ENCODE data around the gene TGFBR2. TPM values are rescaled to one million over a fixed set of nuclear protein-coding genes. Genes with fewer than 3 reads are reported as not detected.

Gene TGFBR2
- polyA plus RNA-seq, 4 donors = 6.0 to 77.5 (median 31.9) TPM

DNA sequence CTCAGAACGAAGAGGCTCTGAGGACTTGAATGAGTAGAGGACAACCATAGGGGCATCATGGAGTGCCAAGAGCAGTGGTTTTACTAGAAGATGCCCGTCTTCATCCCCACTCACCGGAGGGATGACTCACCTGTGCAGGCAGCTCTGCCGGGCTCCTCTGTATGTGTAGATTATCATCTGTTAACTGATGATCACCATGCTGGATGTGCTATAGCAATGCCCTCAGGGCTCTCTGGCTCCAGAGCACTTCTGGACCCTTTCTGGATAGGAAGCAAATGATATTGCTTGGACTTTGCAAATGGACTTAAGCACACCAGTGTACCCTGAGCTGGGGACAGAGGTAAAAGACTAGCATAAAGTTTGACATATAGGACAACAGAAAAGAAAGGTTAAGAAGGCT lies 10.2 kb upstream of the TGFBR2 start:
- peaks cover 3 to 14% (median 4%) of the 10 kb centered on the region in 3 donors for H3K4me1 ChIP-seq (ENCODE audit: control insufficient read depth in 3 of 3, insufficient read depth in 2 of 3, low read depth in 1 of 3, low read length in 2 of 3)
- H3K9me3 ChIP-seq (ENCODE audit: control insufficient read depth in 2 of 2, insufficient read depth in 1 of 2, low read depth in 1 of 2, low read length in 1 of 2) = peaks cover 0 to 11% of the 10 kb centered on the region in 2 donors
- no peaks in the 10 kb centered on the region for H3K36me3 ChIP-seq (ENCODE audit: control insufficient read depth in 3 of 3, insufficient read depth in 2 of 3, low read depth in 1 of 3, low read length in 3 of 3)
- H3K27ac ChIP-seq (ENCODE audit: low read depth in 1 of 3, low read length in 2 of 3) = peak overlapping the region in 1 of 3 donors; percentile 68
- DNase-seq (peak; percentile 35 to 66), FAIRE-seq (no peak)
- H3K27me3 ChIP-seq (ENCODE audit: control insufficient read depth in 3 of 3, insufficient read depth in 3 of 3, low read length in 3 of 3) = no peaks in the 10 kb centered on the region
- H3K4me3 ChIP-seq (ENCODE audit: low read depth in 1 of 3, low read length in 3 of 3) = no peak overlapping the region
- WGBS, 3 donors = 68 to 86% (median 76%) methylated on average over 4 of the region's 4 CpGs

DNA sequence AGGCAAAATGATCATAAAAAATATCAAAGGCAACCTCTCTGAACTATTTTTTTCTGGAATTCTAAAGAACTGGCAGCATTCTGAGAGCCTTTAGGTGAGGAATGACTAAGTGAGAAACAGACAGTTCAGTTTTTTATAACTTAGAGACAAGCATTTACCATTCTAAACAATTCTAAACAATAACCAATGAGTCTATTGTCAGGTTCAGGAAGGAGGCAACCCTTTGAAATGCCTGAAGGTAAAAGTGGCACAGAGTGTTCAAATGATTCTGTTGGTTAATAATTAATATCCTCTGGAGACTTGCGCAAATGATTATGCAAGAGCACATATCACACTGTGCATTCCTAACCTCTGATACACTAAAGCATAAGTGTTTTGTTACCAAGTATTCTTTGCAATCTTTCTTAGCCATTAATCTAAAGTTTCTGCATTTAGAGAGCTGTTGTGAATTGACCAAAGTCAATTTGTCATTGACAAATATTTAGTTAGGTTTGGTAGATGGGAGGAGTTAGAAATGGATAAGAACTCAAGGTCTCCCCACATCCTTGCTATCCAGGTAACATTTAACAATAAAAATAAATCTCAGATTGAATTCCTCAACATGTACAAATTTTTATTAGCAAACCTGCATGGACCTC lies 9.2 kb upstream of the TGFBR2 start:
- Histone ChIP-seq H3K27ac (ENCODE audit: low read depth in 1 of 3, low read length in 2 of 3) (peak overlapping the region in 1 of 3 donors; percentile 68), H3K4me1 (ENCODE audit: control insufficient read depth in 3 of 3, insufficient read depth in 2 of 3, low read depth in 1 of 3, low read length in 2 of 3) (peaks cover 3 to 14% (median 4%) of the 10 kb centered on the region in 3 donors), H3K9me3 (ENCODE audit: control insufficient read depth in 2 of 2, insufficient read depth in 1 of 2, low read depth in 1 of 2, low read length in 1 of 2) (peaks cover 0 to 7% of the 10 kb centered on the region in 2 donors), H3K27me3 (ENCODE audit: control insufficient read depth in 3 of 3, insufficient read depth in 3 of 3, low read length in 3 of 3) (no peaks in the 10 kb centered on the region), H3K4me3 (ENCODE audit: low read depth in 1 of 3, low read length in 3 of 3) (no peak overlapping the region), H3K36me3 (ENCODE audit: control insufficient read depth in 3 of 3, insufficient read depth in 2 of 3, low read depth in 1 of 3, low read length in 3 of 3) (no peaks in the 10 kb centered on the region)
- 19 to 60% (median 37%) methylated on average over 1 of the region's 1 CpG for WGBS, 3 donors
- DNase-seq (peak; percentile 93 to 95), FAIRE-seq (peak; percentile 96)

DNA sequence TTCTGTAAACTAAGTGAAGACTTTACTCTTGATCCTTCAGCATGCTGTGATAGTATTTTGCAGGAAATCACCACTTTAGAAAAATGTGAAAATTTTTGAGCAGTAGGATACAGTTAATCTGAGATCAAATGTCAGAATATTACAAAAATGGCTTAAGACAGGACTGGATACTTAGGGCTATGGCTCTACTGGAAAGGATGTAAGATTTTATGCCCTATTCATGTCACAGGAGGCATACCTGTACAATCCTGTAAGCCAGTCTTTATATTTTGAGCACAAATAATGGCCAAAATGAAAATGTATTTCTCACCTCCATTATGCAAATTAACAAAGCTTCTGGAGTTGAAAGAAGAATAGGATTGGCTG lies 8.6 kb upstream of the TGFBR2 start:
- H3K36me3 ChIP-seq (ENCODE audit: control insufficient read depth in 3 of 3, insufficient read depth in 2 of 3, low read depth in 1 of 3, low read length in 3 of 3) = no peaks in the 10 kb centered on the region
- peaks cover 3 to 14% (median 4%) of the 10 kb centered on the region in 3 donors for H3K4me1 ChIP-seq (ENCODE audit: control insufficient read depth in 3 of 3, insufficient read depth in 2 of 3, low read depth in 1 of 3, low read length in 2 of 3)
- H3K9me3 ChIP-seq (ENCODE audit: control insufficient read depth in 2 of 2, insufficient read depth in 1 of 2, low read depth in 1 of 2, low read length in 1 of 2) = peaks cover 0 to 7% of the 10 kb centered on the region in 2 donors
- H3K27me3 ChIP-seq (ENCODE audit: control insufficient read depth in 3 of 3, insufficient read depth in 3 of 3, low read length in 3 of 3) = no peaks in the 10 kb centered on the region
- no peak overlapping the region for H3K4me3 ChIP-seq (ENCODE audit: low read depth in 1 of 3, low read length in 3 of 3)
- peak overlapping the region in 2 of 3 donors; percentile 48 to 66 for H3K27ac ChIP-seq (ENCODE audit: low read depth in 1 of 3, low read length in 2 of 3)
- FAIRE-seq (no peak), DNase-seq (no peak)

DNA sequence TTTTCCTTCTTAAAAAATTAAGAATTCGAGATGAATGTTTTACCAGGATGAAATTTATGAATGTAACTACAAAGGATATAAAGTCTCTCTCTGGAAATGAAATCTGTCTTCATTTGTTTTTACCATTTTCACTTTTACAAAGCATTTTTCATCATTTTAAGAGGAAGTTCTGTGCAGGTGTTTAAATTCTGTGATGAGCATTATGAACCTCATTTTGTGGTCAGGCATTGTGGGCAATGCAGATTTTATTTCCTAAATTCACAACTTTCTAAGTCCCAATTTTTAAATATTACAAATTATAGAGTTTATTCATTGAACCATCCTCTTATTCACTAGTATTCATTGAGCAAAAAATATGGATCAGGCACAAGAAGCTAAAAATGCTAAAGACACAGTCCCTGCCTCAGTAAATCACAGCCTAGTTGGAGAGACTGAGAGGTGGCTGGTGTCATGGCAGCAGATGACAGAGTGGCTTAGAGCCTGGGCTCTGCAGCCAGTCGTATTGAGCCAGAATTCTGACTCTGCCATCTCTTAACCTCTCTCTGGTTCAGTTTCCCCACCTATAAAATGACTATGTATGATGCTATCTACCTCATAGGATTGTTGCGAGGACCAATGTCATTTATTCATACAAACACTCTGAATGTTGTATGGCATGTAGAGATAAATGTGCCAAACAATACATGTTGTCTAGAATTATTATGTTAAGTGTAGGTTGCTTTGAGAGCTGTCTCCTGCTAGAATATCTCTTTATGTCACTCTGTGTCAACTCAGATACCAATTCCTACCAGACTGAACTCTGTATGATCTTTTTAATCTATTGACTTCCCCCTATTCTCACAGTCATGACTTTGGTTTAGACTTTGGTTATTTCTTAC lies 7.5 kb upstream of the TGFBR2 start:
- Histone ChIP-seq H3K4me1 (ENCODE audit: control insufficient read depth in 3 of 3, insufficient read depth in 2 of 3, low read depth in 1 of 3, low read length in 2 of 3) (peaks cover 3 to 14% (median 4%) of the 10 kb centered on the region in 3 donors), H3K9me3 (ENCODE audit: control insufficient read depth in 2 of 2, insufficient read depth in 1 of 2, low read depth in 1 of 2, low read length in 1 of 2) (peaks cover 0 to 7% of the 10 kb centered on the region in 2 donors), H3K36me3 (ENCODE audit: control insufficient read depth in 3 of 3, insufficient read depth in 2 of 3, low read depth in 1 of 3, low read length in 3 of 3) (no peaks in the 10 kb centered on the region), H3K27ac (ENCODE audit: low read depth in 1 of 3, low read length in 2 of 3) (no peak overlapping the region), H3K4me3 (ENCODE audit: low read depth in 1 of 3, low read length in 3 of 3) (no peak overlapping the region), H3K27me3 (ENCODE audit: control insufficient read depth in 3 of 3, insufficient read depth in 3 of 3, low read length in 3 of 3) (no peaks in the 10 kb centered on the region)
- FAIRE-seq (no peak), DNase-seq (no peak)
- WGBS, 3 donors = 80 to 89% (median 88%) methylated on average over 3 of the region's 3 CpGs

DNA sequence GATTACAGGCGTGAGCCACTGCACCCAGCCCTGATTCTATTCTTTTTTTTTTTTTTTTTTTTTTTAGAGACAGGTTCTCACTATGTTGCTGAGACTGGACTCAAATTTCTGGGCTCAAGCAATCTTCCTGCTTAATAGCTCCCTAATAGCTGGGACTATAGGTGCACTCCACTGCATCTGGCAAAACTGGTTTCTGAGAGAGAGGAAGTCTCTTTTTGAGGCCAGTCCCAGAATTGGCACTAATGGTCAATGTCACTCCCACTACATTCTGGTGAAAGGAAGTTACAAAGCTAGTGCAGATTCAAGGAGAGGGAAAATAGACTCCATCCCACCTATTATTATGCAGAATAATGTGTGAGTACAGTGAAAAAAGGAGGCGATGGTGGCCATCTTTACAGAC lies 5.8 kb upstream of the TGFBR2 start:
- H3K27me3 ChIP-seq (ENCODE audit: control insufficient read depth in 3 of 3, insufficient read depth in 3 of 3, low read length in 3 of 3) = no peaks in the 10 kb centered on the region
- peaks cover 4 to 22% (median 13%) of the 10 kb centered on the region in 3 donors for H3K4me1 ChIP-seq (ENCODE audit: control insufficient read depth in 3 of 3, insufficient read depth in 2 of 3, low read depth in 1 of 3, low read length in 2 of 3)
- DNase-seq (no peak), FAIRE-seq (no peak)
- no peaks in the 10 kb centered on the region for H3K36me3 ChIP-seq (ENCODE audit: control insufficient read depth in 3 of 3, insufficient read depth in 2 of 3, low read depth in 1 of 3, low read length in 3 of 3)
- H3K9me3 ChIP-seq (ENCODE audit: control insufficient read depth in 2 of 2, insufficient read depth in 1 of 2, low read depth in 1 of 2, low read length in 1 of 2) = no peaks in the 10 kb centered on the region
- H3K4me3 ChIP-seq (ENCODE audit: low read depth in 1 of 3, low read length in 3 of 3) = no peak overlapping the region
- WGBS, 3 donors = 78 to 88% (median 81%) methylated on average over 2 of the region's 2 CpGs
- no peak overlapping the region for H3K27ac ChIP-seq (ENCODE audit: low read depth in 1 of 3, low read length in 2 of 3)

DNA sequence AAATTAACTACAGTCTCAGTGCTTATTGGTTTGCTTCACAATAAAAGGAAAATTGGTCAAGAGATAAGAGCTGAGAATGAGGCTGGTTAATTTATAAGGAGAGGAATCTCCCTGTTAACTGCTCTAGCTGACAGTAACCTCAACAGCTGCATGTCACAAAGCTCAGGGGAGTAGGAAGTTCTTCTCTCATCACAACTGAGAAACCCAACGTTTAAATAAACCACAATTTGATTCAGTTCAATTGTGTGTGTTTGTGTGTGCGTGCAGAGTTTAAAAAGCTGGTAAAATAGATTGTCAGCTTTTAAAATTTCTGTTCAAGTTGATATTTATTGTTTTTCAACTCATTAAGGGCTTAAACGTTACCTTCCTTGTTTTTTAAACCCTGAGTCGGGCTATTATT lies 3.5 kb upstream of the TGFBR2 start:
- WGBS, 3 donors = 66 to 74% (median 70%) methylated on average over 4 of the region's 4 CpGs
- Histone ChIP-seq H3K36me3 (ENCODE audit: control insufficient read depth in 3 of 3, insufficient read depth in 2 of 3, low read depth in 1 of 3, low read length in 3 of 3) (no peaks in the 10 kb centered on the region), H3K27me3 (ENCODE audit: control insufficient read depth in 3 of 3, insufficient read depth in 3 of 3, low read length in 3 of 3) (no peaks in the 10 kb centered on the region), H3K4me1 (ENCODE audit: control insufficient read depth in 3 of 3, insufficient read depth in 2 of 3, low read depth in 1 of 3, low read length in 2 of 3) (peaks cover 1 to 9% (median 9%) of the 10 kb centered on the region in 3 donors), H3K9me3 (ENCODE audit: control insufficient read depth in 2 of 2, insufficient read depth in 1 of 2, low read depth in 1 of 2, low read length in 1 of 2) (no peaks in the 10 kb centered on the region), H3K4me3 (ENCODE audit: low read depth in 1 of 3, low read length in 3 of 3) (no peak overlapping the region), H3K27ac (ENCODE audit: low read depth in 1 of 3, low read length in 2 of 3) (no peak overlapping the region)
- FAIRE-seq (no peak), DNase-seq (no peak)

DNA sequence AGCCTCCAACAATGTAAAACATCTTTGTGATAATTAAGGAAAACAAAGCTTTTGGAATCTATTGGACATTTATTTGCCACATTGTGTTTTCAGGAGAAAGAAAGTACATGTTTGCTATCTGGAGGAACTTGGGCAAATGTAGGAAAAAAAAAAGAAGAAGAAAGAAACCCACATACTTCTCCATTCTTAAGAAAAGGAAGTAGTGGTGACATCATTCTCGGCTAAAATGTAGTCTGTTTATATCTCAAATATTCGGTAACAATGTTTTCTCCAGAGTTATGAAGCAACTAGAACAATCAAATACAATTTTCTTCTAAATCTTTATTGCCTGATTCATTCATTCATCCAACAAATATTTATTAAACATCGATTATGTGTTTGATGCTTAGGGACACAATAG lies 2.3 kb upstream of the TGFBR2 start:
- H3K9me3 ChIP-seq (ENCODE audit: control insufficient read depth in 2 of 2, insufficient read depth in 1 of 2, low read depth in 1 of 2, low read length in 1 of 2) = no peaks in the 10 kb centered on the region
- no peak overlapping the region for H3K27ac ChIP-seq (ENCODE audit: low read depth in 1 of 3, low read length in 2 of 3)
- no peaks in the 10 kb centered on the region for H3K27me3 ChIP-seq (ENCODE audit: control insufficient read depth in 3 of 3, insufficient read depth in 3 of 3, low read length in 3 of 3)
- FAIRE-seq = no peak
- DNase-seq = no peak
- H3K4me1 ChIP-seq (ENCODE audit: control insufficient read depth in 3 of 3, insufficient read depth in 2 of 3, low read depth in 1 of 3, low read length in 2 of 3) = peaks cover 3 to 14% (median 13%) of the 10 kb centered on the region in 3 donors
- H3K4me3 ChIP-seq (ENCODE audit: low read depth in 1 of 3, low read length in 3 of 3) = no peak overlapping the region
- WGBS, 3 donors = 50 to 83% (median 71%) methylated on average over 3 of the region's 3 CpGs
- no peaks in the 10 kb centered on the region for H3K36me3 ChIP-seq (ENCODE audit: control insufficient read depth in 3 of 3, insufficient read depth in 2 of 3, low read depth in 1 of 3, low read length in 3 of 3)

DNA sequence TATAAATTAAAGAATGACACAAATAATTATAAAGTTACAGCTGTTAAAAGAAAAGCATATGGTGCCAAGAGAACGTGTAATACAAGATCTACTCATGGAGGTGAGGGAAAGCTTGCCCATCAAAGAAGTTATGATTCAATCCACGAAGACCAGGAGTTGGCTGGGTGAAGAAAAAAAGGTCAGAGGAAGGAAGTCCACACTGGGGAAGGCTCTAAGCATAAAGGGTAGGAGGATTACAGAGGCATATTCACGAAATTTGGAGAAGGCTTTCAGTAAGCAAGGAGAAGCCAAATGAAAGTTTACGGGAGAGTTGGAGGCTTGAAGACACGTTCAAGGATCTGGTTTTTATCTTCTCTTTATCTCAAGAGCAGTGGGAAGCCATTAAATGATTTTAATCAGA lies 1.8 kb upstream of the TGFBR2 start:
- no peaks in the 10 kb centered on the region for H3K27me3 ChIP-seq (ENCODE audit: control insufficient read depth in 3 of 3, insufficient read depth in 3 of 3, low read length in 3 of 3)
- no peaks in the 10 kb centered on the region for H3K9me3 ChIP-seq (ENCODE audit: control insufficient read depth in 2 of 2, insufficient read depth in 1 of 2, low read depth in 1 of 2, low read length in 1 of 2)
- DNase-seq (no peak), FAIRE-seq (no peak)
- no peak overlapping the region for H3K4me3 ChIP-seq (ENCODE audit: low read depth in 1 of 3, low read length in 3 of 3)
- H3K4me1 ChIP-seq (ENCODE audit: control insufficient read depth in 3 of 3, insufficient read depth in 2 of 3, low read depth in 1 of 3, low read length in 2 of 3) = peaks cover 3 to 14% (median 13%) of the 10 kb centered on the region in 3 donors
- H3K36me3 ChIP-seq (ENCODE audit: control insufficient read depth in 3 of 3, insufficient read depth in 2 of 3, low read depth in 1 of 3, low read length in 3 of 3) = no peaks in the 10 kb centered on the region
- WGBS, 3 donors = 61 to 72% (median 63%) methylated on average over 5 of the region's 5 CpGs
- peak overlapping the region in 1 of 3 donors; percentile 43 for H3K27ac ChIP-seq (ENCODE audit: low read depth in 1 of 3, low read length in 2 of 3)

Measured in small intestine (tissue), 7 donors.